A549 (cell line): ENCODE results near the gene MCOLN3. TPM values are rescaled to one million over a fixed set of nuclear protein-coding genes. Genes with fewer than 3 reads are reported as not detected.

Experiments
- ATAC-seq, 2 experiments: fragments of 200-7000 bp in 1 of 2; fragments of >200 bp in 1 of 2; cut with Nextera tagmentation in 1 of 2; cut with Tn5 transposase in 1 of 2; 3 replicates each; pipeline versions ENCODE4 v1.8.0 to v1.9.1; 2018 to 2020; ENCODE audit warnings: mild to moderate bottlenecking in 1 of 2, moderate library complexity in 1 of 2
- CTCF ChIA-PET: fragments of 300-600 bp; sonication (Branson Sonifier 250); formaldehyde crosslinking; extraction: SDS; loops from one replicate; lab custom pipeline; 2021; ENCODE audit warnings: antibody characterized with exemption, inconsistent platforms; lab: Yijun Ruan, JAX
- POLR2A ChIA-PET: fragments of 350-600 bp; formaldehyde crosslinking; extraction: SDS; loops from one replicate; lab custom pipeline; 2021; ENCODE audit warnings: antibody characterized with exemption, inconsistent platforms; lab: Yijun Ruan, JAX
- DNase-seq, 2 experiments: peaks; one replicate each; pipeline versions ENCODE4 v3.0.0 to v3.0.0-alpha.2; 2011 to 2016; ENCODE audit warnings: low read depth in 1 of 2, low spot score in 1 of 2
- FAIRE-seq: peaks from 2 replicates; lab custom pipeline; 2011; peaks lifted over from hg19 to GRCh38; lab: Jason Lieb, UNC
- H3K27ac ChIP-seq, 2 experiments: fragments of >200 bp; sonication (Bioruptor Twin); formaldehyde crosslinking; 3 replicates each; pipeline ENCODE4 v1.5.1; 2016 to 2017
- H3K4me1 ChIP-seq: fragments of >200 bp; sonication (Bioruptor Twin); formaldehyde crosslinking; 3 replicates; pipeline ENCODE4 v1.6.1; 2016
- H3K4me2 ChIP-seq: fragments of >200 bp; sonication (Bioruptor Twin); formaldehyde crosslinking; 3 replicates; pipeline ENCODE4 v1.6.1; 2016
- H3K4me3 ChIP-seq: fragments of >200 bp; sonication (Bioruptor Twin); formaldehyde crosslinking; 3 replicates; pipeline ENCODE4 v1.5.1; 2016
- H3K9me3 ChIP-seq: fragments of >200 bp; sonication (Bioruptor Twin); formaldehyde crosslinking; 3 replicates; pipeline ENCODE4 v1.6.1; 2016
- ATOH8 ChIP-seq: fragments of 250-450 bp; sonication (Bioruptor Pico); IDR thresholded peaks from 2 replicates; pipeline ENCODE4 v1.5.0; 2020; ENCODE audit warnings: low read depth, mild to moderate bottlenecking, moderate library complexity
- CBX2 ChIP-seq: fragments of 200-600 bp; sonication (generic); IDR thresholded peaks from 2 replicates; pipeline ENCODE4 v1.6.1; 2016; ENCODE audit warnings: low read depth, mild to moderate bottlenecking, borderline replicate concordance
- CBX8 ChIP-seq: fragments of 200-600 bp; sonication (generic); IDR thresholded peaks from 2 replicates; pipeline ENCODE4 v1.6.1; 2016
- CHD2 ChIP-seq: fragments of 150-350 bp; IDR thresholded peaks from 2 replicates; pipeline ENCODE4 v1.6.1; 2014; ENCODE audit warnings: low read length; ENCODE audit not compliant: partially characterized antibody
- CTCF ChIP-seq: fragments of >200 bp; sonication (Bioruptor Twin); formaldehyde crosslinking; IDR thresholded peaks from 3 replicates; pipeline ENCODE4 v1.5.1; 2016
- EHMT2 ChIP-seq: fragments of 200-600 bp; sonication (generic); IDR thresholded peaks from 2 replicates; pipeline ENCODE4 v1.6.1; 2016; ENCODE audit warnings: antibody characterized with exemption, low read depth, mild to moderate bottlenecking, moderate library complexity
- ELK1 ChIP-seq: fragments of 150-350 bp; IDR thresholded peaks from 2 replicates; pipeline ENCODE4 v1.6.1; 2014; ENCODE audit warnings: low read depth, mild to moderate bottlenecking, low read length
- FOSB ChIP-seq: fragments of 250-450 bp; sonication (Bioruptor Pico); IDR thresholded peaks from 2 replicates; pipeline ENCODE4 v1.5.0; 2020; ENCODE audit warnings: mild to moderate bottlenecking, moderate library complexity
- HDAC2 ChIP-seq: fragments of 200-600 bp; sonication (generic); IDR thresholded peaks from 2 replicates; pipeline ENCODE4 v1.6.1; 2016
- HOXB13 ChIP-seq: fragments of 250-450 bp; sonication (Bioruptor Pico); IDR thresholded peaks from 2 replicates; pipeline ENCODE4 v1.5.0; 2020; ENCODE audit warnings: low read depth, mild to moderate bottlenecking, moderate library complexity
- KDM1A ChIP-seq: fragments of 200-600 bp; sonication (generic); IDR thresholded peaks from 2 replicates; pipeline ENCODE4 v1.6.1; 2016; ENCODE audit warnings: low read depth, mild to moderate bottlenecking
- RAD21 ChIP-seq, 2 experiments: fragments of >200 bp in 1 of 2; sonication (Bioruptor Twin) in 1 of 2; formaldehyde crosslinking in 1 of 2; IDR thresholded peaks in 1 of 2; conservative IDR thresholded peaks in 1 of 2; 2 replicates in 1 of 2; 3 replicates in 1 of 2; pipeline ENCODE4 v1.6.1; 2012 to 2018; ENCODE audit warnings: inconsistent platforms in 1 of 2
- RARB ChIP-seq: fragments of 250-450 bp; sonication (Bioruptor Pico); IDR thresholded peaks from 2 replicates; pipeline ENCODE4 v1.8.0; 2021; ENCODE audit warnings: mild to moderate bottlenecking, moderate library complexity
- REST ChIP-seq: fragments of 200-600 bp; sonication (generic); IDR thresholded peaks from 2 replicates; pipeline ENCODE4 v1.6.1; 2016; ENCODE audit warnings: antibody characterized with exemption, mild to moderate bottlenecking, moderate library complexity
- TP53 ChIP-seq: fragments of 250-450 bp; sonication (Bioruptor Pico); IDR thresholded peaks from 2 replicates; pipeline ENCODE4 v1.5.0; 2021; ENCODE audit warnings: mild to moderate bottlenecking, moderate library complexity
- ZNF302 ChIP-seq: fragments of 250-450 bp; sonication (Bioruptor Pico); IDR thresholded peaks from 2 replicates; pipeline ENCODE4 v1.9.0; 2021; ENCODE audit warnings: inconsistent platforms, mild to moderate bottlenecking, moderate library complexity
- WGBS: methylation state at CpG from one replicate; pipeline ENCODE4 v1.1.6; 2017; ENCODE audit errors: missing lambda C conversion rate; 5-methylcytosine and 5-hydroxymethylcytosine counted together
- polyA plus RNA-seq, 4 experiments: library from polyadenylated mRNA; depleted of rRNA in 3 of 4; stranded (reverse); fragments of >200 nt; fragmentation: RNase III in 1 of 4; extraction: RNeasy Plus Mini Kit Qiagen cat#74134 plus additional on column Dnase treatment in 1 of 4; gene quantifications; 2 replicates in 3 of 4; 3 replicates in 1 of 4; pipeline ENCODE4 v1.2.3, GENCODE V29; 2011 to 2017

Gene MCOLN3
- polyA plus RNA-seq, 2 of the 4 experiments (the other 2 are of a cell fraction): 4.2 to 6.7 TPM

GRCh38 chr1:85058786-85059185 is 10.5 kb upstream of the MCOLN3 start:
- FAIRE-seq (no peak), DNase-seq (no peak), ATAC-seq (no peak)
- Histone ChIP-seq H3K4me2 (no peak overlapping the region), H3K27ac (no peak overlapping the region), H3K9me3 (no peaks in the 10 kb centered on the region), H3K4me1 (no peaks in the 10 kb centered on the region), H3K4me3 (no peak overlapping the region)
- POLR2A ChIA-PET: interaction anchor here (1.3 kb wide), 1 partner anchor 10 kb away, joined by 4 read pairs; the partner anchor contains the start of gene MCOLN3
- CTCF ChIA-PET: interaction anchor here (0.7 kb wide), 1 partner anchor 114 kb away, joined by 3 read pairs; no protein-coding TSS in a partner anchor
- no peak for TF ChIP-seq CTCF
- no peak for TF ChIP-seq EHMT2
- TF ChIP-seq ZNF302 (CRISPR knock-in tag): no peak
- no peak for TF ChIP-seq CHD2
- TF ChIP-seq TP53: no peak
- TF ChIP-seq REST: no peak
- TF ChIP-seq CBX2: no peak
- TF ChIP-seq HOXB13 (CRISPR knock-in tag): no peak
- TF ChIP-seq RARB (CRISPR knock-in tag): no peak
- 38% methylated on average over 1 of the region's 1 CpG for whole genome bisulfite sequencing

- Histone ChIP-seq H3K4me2 (no peak overlapping the region), H3K4me1 (no peaks in the 10 kb centered on the region), H3K27ac (no peak overlapping the region), H3K9me3 (no peaks in the 10 kb centered on the region)
- POLR2A ChIA-PET: interaction anchor here (1.3 kb wide), 1 partner anchor 10 kb away, joined by 4 read pairs; the partner anchor contains the start of gene MCOLN3
- WGBS: 26% methylated on average over 1 of the region's 1 CpG
- TF ChIP-seq HDAC2: no peak
- no peak for TF ChIP-seq RAD21 (conservative IDR thresholded peaks at IDR 0.05 in 1 of 2, IDR thresholded peaks at IDR 0.05 in 1 of 2)
- TF ChIP-seq ATOH8: no peak
- TF ChIP-seq KDM1A: no peak
- TF ChIP-seq EHMT2: no peak
- no peak for TF ChIP-seq RARB (CRISPR knock-in tag)
- no peak for TF ChIP-seq ELK1
- no peak for TF ChIP-seq CBX8
- TF ChIP-seq FOSB (CRISPR knock-in tag): no peak
- TF ChIP-seq, all 56 proteins: peak for 0
- no peak for FAIRE-seq
- no peak for ATAC-seq
- H3K4me3 ChIP-seq: no peak overlapping the region
- DNase-seq: no peak
- CTCF ChIA-PET: interaction anchor here (1.1 kb wide), 1 partner anchor 10 kb away, joined by 3 read pairs; the partner anchor contains the start of gene MCOLN3
Measured at GRCh38 chr1:85058311-85058710, 10.0 kb upstream of the MCOLN3 start.
